ENCODE data around the gene COL19A1.
A peak's percentile ranks its signal among the peaks of the same experiment; 100 is the strongest.
"Not testable (repeated sequence)": the region's sequence is repeated elsewhere in the genome, so short reads cannot be mapped to it uniquely, and the experiment has no call there.

Gene COL19A1
- total RNA-seq: 0 to 5.5 (median 0) reads per million in 17 experiments

DNA sequence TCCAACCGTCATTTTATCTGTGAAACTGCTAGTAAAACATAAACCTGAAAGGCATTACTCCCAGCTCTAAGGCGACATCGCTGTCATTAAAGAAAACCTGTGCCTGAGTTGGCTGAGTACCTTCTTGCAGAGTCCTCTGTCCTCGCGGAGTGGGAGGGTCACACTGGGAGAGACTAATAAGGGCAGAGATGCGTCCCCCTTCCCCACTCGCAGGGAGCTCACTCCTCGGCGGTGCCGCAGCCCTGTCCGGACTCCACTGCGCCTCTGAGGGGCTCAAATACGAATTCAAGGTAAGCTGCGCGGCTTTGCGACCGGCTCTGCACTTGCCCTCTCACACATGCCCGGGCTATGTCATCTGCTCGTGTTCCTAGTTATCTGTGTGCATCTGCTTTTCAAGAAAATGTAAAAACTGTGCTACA lies at the start of gene COL19A1:
Gene COL19A1, plus strand, starts transcription at position 206 of the 419 bp plus-strand sequence. CDS start 13,012 bp downstream, outside the sequence.
- no peak for DNase-seq

DNA sequence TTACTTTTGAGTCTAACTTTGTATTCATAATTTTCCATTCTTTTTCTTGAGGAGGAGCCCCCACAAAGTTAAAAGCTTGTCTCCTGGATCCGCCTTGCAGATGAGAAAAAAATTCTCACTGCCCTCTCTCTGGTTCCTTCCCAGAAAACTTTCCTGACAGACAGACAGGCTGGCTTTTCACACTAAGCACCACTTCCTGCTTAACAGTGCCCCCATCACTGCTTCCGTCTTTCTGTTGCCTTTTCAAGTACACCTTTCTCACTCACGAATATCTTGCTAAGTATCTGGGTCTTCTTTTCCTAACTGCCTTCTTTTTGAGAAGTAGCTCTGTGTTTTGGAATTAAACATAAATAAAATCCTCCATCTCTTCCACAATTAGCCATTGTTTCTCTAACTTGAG lies 49.8 kb upstream of the COL19A1 start:
- peak in 2 of 4 experiments; percentile 2 to 7 for DNase-seq

DNA sequence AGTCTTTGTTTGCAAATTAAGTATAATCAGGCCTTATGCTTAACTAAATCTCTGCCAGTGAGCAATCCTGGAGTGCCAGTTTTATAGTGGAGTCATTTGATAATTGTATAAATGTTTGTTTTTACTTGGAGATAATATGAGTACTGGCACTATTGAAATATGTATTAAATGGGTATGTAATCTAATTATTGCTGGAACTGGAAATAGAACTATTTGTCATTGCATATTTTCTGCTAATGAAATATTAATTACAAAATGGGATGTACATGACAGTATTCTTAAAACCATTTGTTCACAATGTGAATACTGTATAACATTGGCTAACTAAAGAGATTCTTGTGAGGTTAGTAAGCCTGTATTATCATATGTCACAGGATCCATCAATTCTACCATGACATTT lies 49.0 kb upstream of the COL19A1 start:
- DNase-seq: no peak

DNA sequence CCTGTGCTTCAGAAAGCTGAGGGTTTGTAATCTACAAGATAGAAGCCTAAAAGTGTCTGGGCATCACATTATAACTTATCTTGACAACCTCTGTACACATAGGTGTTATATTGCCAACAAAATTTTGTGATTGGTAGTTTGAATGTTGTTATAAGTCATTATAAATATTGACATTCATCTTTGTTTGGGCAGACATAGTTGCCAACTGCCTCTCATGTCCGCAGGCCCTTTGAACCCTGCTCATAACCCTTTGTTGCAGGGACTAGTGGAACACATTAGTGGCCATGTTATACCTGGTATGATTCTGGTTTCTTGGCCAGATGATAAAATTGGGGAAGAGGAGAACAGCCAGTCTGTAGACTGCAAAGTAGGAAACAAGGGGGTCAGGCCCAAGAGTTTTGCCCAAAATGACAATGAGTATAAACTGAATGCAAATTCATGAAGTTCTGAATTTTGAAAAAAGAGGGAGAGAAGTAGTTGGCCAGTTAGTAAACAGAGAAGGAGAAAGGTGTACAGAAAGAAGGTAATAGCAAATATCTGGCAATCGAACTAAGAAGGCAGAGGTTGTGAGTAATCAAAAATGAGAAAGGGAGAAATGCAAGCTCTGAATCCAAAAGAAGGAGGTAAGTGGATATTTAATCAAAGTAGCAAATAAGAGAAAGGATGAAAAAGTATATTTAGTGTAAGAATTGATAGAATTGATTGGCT lies 48.0 kb upstream of the COL19A1 start:
- no peak for DNase-seq

DNA sequence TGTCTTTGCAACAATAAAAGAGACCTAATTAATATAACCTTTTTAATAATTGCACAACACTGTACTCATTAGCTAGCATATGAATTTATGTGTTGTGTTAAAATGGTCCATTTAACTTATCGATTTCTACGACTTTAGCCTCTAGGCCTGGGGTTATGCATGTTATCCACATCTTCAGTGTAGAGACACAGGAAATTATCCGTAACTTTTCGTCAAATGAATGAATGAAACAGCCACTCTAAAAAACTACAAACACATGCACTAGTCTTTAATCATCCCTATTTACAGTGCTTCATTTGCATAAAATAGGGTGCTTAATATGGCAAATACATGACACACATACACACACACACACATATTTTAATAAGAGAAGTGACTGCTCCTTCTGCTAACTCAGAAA lies 47.2 kb upstream of the COL19A1 start:
- no peak for DNase-seq

DNA sequence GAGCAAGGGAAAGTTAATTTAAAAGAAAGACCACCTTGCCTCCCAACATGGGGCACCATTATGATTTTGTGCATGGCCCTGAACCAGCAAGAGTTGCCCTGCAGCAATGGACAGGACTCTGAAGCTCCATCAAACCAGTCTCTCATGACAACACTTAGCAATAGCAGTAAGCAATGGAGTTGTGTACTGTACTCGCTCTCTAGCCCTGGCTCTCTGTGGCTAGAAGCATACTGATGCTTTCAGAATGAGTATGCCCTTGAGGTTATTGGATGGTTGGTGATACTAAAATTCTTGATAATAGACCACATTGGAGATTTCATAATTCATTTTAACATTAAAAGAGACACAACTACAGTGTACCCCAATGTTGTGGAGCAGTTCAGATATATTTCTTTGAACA lies 46.3 kb upstream of the COL19A1 start:
- no peak for DNase-seq

DNA sequence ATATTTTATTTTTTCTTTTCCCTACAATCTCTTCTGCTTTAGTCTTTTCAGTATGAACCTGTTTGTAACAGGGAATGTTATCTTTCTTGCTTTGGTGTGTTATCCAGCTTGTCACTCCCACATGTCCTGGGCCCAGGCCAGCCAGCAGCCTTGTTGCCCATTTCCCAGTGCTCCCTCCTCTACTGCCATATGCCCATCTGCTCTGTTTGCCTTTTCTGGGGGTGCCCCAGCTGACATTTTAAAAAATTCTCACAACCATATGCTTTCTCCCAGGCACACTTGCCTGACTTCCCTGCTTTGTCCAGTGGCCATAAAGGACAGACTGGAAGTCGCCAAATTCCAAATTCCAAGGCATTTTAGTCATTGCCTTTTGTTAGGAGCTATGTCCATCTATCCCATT lies 45.9 kb upstream of the COL19A1 start:
- DNase-seq: no peak

DNA sequence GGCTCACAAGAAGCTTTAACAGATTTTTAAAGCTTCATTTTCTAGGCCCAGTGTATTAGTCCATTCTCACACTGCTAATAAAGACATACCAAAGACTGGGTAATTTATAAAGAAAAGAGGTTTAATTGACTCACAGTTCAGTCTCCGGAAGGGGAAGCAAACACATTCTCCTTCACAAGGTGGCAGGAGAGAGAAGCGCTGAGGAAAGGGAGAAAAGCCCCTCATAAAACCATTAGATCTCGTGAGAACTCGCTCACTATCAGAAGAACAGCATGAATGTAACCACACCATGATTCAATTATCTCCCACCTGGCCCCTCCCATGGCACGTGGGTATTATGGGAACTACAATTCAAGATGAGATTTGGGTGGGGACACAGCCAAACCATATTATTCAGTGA lies 42.0 kb upstream of the COL19A1 start:
- DNase-seq: not testable (repeated sequence)

DNA sequence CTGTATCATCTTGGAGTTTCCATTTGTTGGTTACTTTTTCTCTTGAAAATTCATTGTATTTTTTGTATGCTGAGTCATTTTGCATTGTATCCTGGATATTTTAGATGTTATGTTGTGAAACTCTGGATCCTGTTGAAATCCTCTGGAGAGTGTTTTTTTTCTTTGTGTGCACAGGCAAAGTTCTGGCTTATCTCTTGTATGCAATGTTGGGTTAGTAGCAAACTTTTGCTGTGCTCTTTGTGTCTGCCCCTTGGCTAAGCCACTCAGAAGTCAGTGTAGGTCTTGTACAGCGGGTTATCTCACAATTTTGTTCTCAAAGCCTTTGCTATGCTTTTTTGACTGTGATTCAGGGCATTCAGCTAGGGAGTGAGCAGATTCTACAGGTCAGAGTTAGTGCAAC lies 40.5 kb upstream of the COL19A1 start:
- DNase-seq: no peak

DNA sequence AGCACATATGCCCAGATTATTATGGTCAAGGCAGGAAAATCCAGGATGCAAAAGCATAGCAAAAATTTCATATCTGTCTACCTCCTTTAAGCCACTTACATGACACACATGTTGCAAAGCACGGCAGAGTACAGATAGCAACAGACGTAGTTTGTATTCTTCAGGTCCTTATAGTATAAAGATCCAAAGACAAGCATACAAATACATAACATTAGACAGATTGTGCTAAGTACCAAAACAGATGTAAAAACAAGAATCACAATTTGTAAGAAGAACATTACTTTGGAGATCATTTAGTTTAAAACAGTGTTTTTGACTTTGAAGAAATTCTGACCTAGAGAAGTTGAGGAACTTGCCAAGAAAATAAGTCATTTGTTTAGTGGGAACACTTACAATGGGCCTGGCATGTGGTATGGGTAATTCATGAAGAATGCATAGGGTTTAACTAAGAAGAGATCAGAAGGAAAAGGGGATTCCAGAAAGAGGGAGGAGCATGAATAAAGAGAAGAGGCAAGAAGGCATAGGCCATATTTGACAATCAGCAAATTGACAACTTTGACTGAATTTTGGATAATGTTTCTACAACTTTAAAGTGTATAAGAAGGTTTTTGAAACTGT lies 39.0 kb upstream of the COL19A1 start:
- no peak for DNase-seq

DNA sequence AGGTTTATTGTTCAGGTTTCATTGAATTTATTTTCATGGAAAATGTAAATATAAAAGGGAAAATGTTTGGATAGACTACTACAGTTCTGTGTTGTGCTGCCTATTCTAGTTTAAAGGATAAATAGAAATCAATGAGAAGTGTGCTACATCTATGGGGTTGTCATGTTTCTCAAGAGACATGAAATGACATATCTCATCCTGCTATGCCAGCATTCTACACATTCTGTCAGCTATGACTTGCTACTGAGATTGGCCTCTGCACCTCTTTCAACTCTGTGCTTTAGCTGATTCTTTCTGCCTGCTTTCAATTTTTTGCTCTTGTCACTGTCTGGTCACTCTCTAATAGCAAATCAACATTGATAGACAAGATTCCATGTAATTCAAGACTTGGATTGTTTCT lies 33.8 kb upstream of the COL19A1 start:
- no peak for DNase-seq

DNA sequence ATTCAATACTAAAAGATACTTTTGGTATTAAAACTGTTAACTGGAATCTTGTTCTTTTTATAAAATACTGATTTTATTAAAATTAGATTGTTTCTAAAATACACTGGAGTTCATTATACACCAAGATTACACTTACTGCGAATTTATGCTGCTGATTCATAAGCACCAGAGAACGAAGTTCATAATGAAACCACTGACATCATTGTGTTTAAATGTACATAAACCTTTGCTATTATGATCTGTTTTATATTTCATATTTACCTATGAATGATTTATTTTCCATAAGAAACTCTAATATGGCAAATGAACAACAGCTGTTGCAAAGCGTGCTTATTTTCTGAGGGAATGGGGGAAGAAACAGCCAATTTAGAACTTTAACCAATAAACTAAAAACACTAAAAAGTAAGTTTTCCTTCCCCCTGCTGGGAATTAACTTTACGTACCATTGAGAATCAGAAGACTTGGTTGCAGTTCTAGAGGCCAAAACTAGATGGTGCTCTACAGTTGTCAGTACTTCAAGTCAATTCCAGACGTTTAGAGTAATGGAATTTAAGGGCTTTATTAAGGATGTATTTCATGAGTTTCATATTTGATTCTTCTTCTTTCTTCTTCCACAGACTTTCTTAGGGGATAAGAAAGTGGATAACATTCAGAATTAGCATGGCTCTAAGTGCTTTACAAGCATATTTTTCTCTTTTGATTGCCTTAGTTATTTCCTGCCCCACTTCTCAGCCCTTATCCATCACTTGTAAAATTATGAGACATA lies 30.8 kb upstream of the COL19A1 start:
- peak; percentile 45 to 69 (median 60) for DNase-seq

DNA sequence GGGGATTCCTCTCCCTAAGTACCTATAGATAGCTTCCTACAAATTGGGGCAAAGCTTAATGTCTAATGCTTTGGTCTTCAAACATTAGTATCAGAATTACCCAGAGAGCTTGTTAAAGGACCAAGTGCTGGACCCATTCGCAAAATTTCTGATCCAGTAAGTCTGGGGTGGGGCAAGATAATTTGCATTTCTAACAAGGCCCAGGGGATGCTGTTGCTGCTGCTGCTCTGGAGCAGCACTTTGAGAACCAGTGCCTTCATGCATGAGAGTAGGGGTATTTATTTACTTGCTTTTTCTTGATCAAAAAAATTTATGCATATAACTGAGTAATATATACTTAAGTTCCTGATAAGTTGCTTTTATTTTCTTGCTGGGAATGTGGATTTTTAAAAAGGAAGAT lies 24.5 kb upstream of the COL19A1 start:
- DNase-seq: no peak

DNA sequence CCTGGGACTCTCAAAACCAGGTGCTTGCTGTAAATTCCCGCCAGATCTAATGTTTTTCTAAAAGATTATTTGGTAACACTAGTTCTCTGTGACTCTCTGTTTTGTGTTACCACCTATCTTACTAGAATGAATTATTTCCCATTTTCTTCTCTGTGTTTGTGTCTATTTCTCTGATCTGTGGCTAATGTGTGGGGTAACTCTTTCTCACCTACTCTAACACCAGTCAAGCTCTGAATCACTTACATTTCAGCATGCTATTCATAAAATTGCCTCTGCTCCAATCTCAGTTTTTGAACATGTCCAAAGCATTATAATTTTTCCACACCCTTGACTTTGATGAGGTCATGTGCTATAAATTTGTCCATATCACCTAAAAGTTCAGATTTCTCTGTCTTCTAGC lies 23.2 kb upstream of the COL19A1 start:
- DNase-seq: no peak

DNA sequence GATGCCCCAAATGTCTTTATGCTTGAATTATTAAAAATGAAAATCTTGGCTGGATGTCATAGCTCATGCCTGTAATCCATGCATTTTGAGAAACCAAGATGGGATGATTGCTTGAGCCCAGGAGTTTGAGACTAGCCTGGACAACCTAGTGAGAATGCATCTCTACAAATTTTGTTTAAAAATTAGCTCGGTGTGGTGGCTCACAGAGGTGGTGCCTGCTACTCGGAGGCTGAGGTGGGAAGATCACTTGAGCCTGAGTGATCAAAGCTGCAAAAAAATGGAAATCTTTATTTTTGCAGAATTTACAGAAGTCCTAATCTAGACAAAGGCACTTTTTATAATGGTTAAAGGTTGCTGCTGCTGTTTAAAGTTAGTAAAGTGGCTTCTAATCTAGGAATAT lies 20.0 kb upstream of the COL19A1 start:
- no peak for DNase-seq

DNA sequence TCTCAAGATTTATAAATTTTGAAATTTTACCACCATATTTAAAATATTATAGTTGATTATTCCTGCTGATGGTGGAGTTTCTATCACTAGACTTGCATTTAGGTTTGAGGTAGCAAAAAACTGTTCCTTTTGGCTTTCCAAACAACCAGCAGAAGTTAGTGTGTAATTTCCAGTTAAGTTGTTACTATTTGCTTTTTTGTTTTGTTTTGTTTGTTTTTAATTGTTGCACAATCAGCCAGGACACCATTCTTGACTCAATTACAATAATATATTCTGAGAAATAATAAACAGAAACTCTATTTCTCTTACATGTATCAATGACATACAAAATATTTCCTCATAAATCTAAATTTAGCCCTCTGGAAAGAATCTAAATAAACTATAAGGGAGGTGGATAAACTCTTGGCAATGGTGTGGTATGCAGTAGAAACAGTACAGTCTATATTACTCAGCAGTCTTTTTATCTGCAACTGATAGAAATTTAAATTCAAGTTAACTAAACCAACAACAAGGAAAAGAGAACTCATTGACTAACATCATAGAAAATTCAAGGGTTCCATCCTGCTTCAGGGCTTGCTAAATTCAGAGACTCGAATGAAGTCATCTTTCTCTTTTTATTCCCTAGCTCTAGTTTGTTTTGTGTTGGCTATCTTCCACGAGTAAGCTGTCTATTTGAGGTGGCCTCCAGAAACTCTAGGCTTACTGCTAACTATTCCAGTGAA lies 19.4 kb upstream of the COL19A1 start:
- DNase-seq: no peak

DNA sequence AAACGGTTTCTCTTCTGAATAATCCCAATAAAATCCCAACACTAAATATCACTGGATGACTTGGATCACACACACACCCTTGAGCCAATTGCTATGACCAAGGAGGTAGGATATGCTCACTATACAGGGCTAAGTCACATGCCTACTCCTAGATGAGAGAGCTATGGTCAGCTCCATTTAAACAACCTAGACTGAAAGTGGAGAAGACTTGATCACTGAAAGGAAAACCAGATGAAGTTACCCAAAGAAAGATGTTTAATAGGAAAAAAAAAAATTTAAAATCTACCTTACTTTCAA lies 18.9 kb upstream of the COL19A1 start:
- DNase-seq: no peak

DNA sequence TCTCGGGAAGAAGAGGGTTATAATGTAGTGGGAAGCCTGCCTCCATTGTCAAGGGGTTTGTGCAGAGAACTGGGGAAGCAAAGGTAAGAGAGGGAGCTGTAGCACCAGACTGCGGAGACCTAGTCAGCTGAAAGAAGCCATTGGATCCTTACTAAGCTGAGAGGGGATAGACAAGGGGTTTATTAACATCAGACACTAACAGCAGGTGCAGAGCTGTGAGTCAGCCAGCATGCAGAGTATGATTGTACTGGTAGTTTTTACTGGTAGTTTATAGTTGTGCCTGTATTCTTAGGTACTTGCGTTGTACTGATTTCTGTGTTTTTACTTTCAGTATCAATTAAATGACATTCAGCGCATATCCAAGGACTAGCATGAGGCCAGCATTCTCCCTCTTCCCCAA lies 17.8 kb upstream of the COL19A1 start:
- no peak for DNase-seq

DNA sequence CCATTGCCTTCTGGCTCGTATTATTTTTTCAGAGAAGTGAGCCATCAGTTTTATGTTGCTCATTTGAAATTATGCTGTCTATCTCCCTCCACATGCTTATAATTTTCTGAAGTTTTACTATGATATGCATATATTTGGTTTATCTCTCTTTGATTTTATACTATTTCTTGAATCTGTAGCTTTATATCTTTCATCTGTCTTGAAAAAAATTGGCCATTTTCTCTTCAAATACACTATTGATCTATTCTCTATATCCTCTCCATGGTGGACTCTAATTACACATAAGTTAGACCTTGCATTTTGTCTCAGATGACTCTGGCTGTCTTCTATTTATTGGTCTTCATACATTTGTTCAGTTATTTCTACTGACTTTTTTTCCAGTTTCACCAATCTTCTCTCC lies 13.7 kb upstream of the COL19A1 start:
- DNase-seq: no peak

DNA sequence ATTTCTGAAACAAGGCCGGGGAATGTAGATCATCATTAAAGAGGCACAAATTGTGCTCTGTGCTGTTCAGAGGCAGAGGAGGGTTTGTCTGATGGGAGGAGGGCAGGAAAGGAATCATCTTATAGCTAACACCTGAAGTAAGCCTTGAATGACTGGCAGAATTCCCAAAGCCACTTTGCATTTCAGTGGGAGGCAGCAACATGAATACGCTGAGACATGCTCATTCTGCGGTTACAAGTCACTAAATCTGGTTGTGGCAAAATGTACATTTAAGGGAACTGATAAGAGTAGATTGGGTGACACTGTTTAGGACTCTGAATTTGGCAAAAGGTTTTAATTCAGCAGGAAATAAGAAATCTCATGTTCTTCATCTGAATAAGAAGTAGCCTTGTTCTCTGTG lies 4.4 kb upstream of the COL19A1 start:
- no peak for DNase-seq

DNA sequence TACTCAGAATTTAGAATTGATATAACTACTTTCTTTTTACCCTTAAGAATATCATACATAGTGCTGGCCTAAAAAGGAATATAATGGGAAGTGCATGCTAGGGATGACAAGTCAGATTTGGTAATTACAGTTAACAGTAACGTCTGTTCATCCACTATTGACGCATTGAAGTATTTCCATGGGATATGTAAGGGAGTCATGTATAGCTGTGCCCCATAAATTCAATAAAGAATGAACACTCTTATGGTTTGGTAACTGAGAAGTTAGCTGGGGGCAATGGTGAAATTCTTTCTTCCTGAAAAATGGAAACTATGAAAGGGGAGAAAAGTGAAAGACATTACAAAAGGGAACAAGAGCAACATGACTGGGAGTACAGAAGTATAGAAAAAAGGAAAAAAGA lies 2.6 kb upstream of the COL19A1 start:
- DNase-seq: no peak

DNA sequence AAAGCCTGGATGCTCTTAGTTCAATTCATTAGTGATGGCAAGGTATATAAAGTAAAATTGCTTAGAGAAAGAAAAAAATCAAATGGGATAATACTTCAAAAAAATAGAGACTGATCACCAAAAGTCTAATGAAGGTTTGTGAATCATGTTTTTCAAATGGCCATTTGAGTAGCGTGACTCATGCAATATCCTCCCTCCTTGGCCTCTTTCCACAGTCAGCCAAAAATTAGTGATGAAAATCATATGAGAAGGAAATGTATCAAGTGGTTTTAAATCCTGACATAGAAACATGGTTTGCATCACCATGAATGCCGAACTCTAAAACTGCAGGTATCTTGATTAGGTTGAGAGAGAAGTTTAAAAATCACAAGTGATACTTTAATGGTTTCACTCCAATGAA lies 1.2 kb upstream of the COL19A1 start:
- no peak for DNase-seq

All from suppressor macrophage (primary cell).